GM18951 (cell line): ENCODE data around the gene ANKS3.

Source experiments
- POLR2A ChIP-seq: IDR thresholded peaks from 4 replicates; pipeline ENCODE4 v1.6.1; 2011; ENCODE audit warnings: mild to moderate bottlenecking; ENCODE audit not compliant: insufficient read length, insufficient read depth; ENCODE audit errors: extremely low read depth
- in situ Hi-C: fragments of 300-500 bp; cut with MboI; formaldehyde crosslinking; loops from one replicate; pipeline ENCODE4 v1.12.0; 2022; ENCODE audit warnings: low sequenced_read_pairs, mixed read lengths, inconsistent platforms; ENCODE audit not compliant: unreplicated experiment

ANKS3 gene

DNA sequence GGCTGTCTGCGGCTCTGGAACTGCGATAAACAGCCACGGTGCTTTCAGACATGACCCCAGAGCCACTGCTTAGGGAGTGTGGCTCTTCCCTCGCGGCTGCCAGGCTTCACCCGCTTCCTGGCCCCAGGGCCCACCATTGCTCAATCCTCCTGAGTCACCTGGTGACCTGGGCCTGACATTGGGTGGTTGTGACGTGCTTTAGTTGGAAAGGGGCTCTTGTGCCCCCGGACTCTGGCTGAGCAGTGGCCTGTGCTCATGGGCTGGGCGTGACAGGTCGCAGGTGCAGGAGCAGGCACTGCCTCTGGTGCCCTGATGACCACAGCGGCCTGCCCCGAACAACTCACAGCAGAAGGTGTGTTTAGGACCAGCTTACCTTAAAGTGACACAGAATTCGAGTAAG is 49.3 kb downstream of the ANKS3 start:
- TF ChIP-seq POLR2A: no peak
- in situ Hi-C loops: no loop called here

GRCh38 chr16:4684058-4684715 is 49.9 kb downstream of the ANKS3 start:
- TF ChIP-seq POLR2A: no peak
- in situ Hi-C loops: no loop called here

DNA sequence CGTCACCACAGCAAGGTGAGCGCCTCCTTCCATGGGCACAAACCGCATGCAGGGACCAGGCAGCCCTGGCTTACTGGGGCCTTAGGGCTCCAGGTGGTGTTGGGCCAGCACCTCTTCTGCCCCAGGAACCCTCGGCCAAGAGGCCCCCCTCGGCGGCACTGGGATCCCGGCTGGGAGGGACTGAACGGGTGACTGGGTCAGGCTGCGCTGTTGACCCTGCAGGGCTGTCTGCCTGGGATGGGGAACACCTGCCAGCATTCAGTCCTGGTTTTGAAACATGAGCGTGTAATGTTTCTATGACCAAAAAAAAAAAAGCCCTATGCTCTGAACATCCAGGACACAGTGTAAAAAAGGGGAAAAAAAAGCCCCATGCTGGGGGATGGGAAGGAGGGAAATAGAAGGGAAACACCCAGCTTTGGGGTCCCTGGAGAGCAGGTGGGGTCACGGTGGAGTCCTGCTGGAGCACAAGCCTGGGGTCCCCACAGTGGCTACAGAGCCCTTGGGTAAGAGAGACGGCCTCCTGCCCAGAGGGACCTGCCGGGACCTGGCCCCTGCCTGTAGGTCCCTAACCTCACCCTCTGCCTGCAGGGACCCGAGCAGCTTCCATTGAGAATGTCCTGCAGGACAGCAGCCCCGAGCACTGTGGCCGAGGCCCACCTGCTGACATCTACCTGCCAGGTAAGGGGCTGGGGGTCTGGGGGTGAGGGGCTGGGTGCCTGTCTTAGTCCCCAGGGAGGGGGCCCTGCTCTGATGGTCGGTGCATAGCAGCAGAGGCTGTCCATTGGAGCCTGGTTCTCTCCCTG is 50.6 kb downstream of the ANKS3 start:
- TF ChIP-seq POLR2A: no peak
- in situ Hi-C loops: no loop called here

GRCh38 chr16:4682616-4683254 is 51.3 kb downstream of the ANKS3 start:
- TF ChIP-seq POLR2A: no peak
- in situ Hi-C loops: no loop called here

DNA sequence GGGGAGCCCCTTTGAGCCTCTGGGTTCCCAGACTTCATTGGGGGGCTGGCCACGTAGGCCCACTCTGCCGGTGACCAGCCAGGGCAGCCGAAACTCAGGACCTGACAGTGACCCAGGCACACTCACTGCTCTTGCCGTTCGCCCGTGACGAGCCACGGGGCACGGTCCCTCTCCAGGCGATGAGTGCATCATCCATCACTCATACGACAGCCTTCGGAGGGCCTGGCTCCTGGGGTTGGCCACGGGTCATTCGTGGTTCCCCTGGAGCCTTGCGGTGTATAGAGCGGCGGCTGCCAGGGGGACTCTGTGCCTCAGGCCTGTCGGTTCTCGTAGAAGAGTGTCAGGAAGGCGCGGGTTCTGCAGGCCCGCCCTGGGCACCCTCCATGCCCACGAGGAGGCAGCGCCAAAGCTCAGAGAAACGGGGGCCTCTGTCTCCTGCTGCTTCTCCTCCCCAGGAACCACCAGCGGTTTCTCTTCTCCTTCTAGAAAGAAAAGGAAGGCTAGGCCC is 51.9 kb downstream of the ANKS3 start:
- in situ Hi-C loops: no loop called here
- no peak for TF ChIP-seq POLR2A

- no peak for TF ChIP-seq POLR2A
- in situ Hi-C loops: no loop called here
These were observed 52.5 kb downstream of the ANKS3 start for GRCh38 chr16:4681471-4682083.

DNA sequence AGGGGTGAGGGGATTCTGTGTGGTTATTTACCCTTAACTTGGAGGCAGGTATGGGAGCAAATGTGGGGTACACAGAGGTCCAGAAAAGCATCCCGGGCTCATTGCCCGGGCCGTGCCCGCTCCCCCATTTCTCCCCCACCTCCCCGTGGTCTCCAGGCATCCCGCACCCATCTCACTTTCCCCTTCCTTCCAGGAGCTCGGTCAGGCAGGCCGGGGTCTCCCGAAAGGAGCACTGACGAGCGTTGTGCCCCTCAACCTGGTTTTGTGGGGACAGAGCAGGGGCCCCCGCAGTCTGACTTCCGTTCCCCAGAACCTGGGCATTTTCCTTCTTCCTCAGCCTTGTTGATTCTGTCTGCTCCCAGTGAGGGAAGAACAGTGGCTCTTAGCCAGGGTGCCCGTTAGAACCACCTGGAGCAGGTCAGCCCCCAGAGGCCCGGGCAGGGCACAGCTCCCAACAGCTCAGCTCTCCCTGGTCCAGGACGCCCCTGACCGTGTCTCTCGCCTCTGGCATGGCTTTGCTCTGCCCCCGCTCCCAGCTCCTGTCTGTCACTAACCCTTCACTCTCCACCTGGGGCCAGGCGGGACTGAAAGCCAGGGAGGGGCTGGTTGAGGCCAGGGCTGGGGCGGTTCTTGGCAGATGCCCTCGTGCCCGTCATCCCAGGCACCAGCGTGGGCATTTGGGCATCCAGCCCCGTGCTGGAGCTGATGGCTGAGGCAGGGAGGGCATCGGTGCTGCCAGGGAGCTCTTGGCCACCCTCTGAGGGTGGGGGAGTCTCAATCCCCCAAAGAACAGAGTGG is 53.2 kb downstream of the ANKS3 start:
- in situ Hi-C loops: no loop called here
- TF ChIP-seq POLR2A: no peak

DNA sequence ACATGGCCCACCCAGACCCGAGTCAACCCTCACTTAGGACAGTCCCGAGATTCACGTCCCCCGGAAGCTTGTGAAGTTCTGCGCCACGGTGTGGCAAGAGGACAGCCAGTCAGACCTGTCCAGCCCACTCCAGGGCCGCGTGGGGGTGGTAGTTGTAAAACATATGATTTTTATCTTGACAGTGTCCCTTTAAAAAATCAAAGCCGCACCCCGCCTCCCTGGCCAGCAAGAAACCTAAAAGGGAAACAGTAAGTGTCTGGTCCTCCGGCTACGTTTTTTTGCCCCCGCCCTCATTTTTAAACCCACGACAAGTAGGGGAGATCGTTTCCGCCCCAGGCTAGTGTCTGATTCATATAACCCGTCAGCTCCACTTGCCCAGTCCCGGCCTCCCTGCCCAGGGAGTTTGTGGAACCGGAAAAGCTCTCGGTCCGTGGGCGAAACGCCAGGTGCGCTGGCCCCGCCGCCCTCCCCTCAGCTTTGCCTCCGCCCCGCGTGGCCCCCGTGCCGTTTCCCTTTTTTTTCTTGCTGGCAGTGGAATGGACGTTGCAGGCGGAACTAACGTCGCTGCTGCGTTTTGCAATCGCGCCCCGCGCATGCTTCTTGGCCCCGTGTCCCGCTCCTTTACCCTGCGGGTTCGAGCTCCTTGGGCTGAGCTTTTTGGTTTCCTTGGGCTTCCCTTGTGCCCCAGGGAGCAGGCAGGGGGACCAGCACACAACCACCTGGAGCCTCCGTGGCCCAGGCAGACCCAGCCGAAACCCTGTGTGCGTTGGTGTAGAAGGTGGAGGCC is 54.0 kb downstream of the ANKS3 start:
- TF ChIP-seq POLR2A: no peak
- in situ Hi-C loops: no loop called here

GRCh38 chr16:4679156-4679849 is 54.8 kb downstream of the ANKS3 start:
- in situ Hi-C loops: no loop called here
- no peak for TF ChIP-seq POLR2A

DNA sequence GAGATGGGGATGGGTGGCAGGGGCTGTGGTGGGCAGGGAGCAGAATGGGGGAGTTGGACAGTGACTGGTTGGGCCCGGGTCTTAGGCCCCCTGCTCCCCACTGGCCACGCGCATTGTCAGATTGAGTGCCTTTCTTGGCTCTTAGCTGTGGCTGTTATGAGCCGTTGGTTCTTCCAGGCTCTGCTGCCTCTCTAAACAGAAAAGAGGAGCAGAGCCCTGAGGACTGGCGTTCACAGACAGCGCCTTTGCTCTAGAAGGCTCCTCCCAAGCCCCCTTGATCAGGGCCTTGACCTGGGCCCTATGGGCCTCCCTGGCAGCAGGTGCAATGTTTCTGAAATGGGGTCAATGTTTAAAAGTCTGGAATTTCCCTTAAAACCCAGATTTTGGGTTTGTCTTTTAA is 55.5 kb downstream of the ANKS3 start:
- TF ChIP-seq POLR2A: no peak
- in situ Hi-C loops: no loop called here

DNA sequence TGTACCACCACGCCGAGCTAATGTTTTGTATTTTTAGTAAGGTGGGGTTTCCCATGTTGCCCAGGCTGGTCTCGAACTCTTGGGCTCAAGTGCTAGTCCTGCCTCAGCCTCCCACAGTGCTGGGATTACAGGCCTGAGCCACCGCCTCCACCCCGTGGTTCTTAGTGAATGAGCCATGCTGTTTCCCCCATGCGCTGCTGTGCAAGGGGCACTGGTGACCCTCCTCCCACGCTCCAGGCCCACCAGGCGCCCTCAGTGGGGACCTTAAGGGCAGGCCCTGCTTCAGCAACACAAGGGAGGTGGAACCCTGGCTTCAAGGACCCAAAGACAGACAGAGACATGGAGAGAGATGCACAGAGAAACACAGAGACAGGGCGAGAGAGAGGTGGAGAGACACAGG is 56.1 kb downstream of the ANKS3 start:
- no peak for TF ChIP-seq POLR2A
- in situ Hi-C loops: no loop called here
